Trophoblast cell (in vitro differentiated cells and primary cell): ENCODE results near the gene TPSB2.
"Not testable (repeated sequence)": the region's sequence is repeated elsewhere in the genome, so short reads cannot be mapped to it uniquely, and the experiment has no call there.

ENCODE experiments used
- DNase-seq, 2 donors: peaks; one replicate each; pipeline ENCODE4 v3.0.0-alpha.2; 2016
- H2AFZ ChIP-seq: 2 replicates; pipeline ENCODE4 v1.6.1; 2013; ENCODE audit warnings: low read length, moderate library complexity, mild to moderate bottlenecking; ENCODE audit not compliant: insufficient read depth, poor library complexity
- H2AK5ac ChIP-seq: 2 replicates; pipeline ENCODE4 v1.6.1; 2013; ENCODE audit warnings: mild to moderate bottlenecking, low read length
- H2BK120ac ChIP-seq: 2 replicates; pipeline ENCODE4 v1.6.1; 2013; ENCODE audit warnings: low read length, mild to moderate bottlenecking, moderate library complexity; ENCODE audit not compliant: insufficient read depth, poor library complexity
- H2BK12ac ChIP-seq: 2 replicates; pipeline ENCODE4 v1.6.1; 2013; ENCODE audit warnings: mild to moderate bottlenecking, low read length, moderate library complexity
- H2BK5ac ChIP-seq: 2 replicates; pipeline ENCODE4 v1.6.1; 2013; ENCODE audit warnings: low read length, low read depth, moderate library complexity, mild to moderate bottlenecking; ENCODE audit not compliant: poor library complexity
- H3K14ac ChIP-seq: 2 replicates; pipeline ENCODE4 v1.6.1; 2013; ENCODE audit warnings: mild to moderate bottlenecking, low read length
- H3K18ac ChIP-seq: 2 replicates; pipeline ENCODE4 v1.6.1; 2013; ENCODE audit warnings: mild to moderate bottlenecking, low read length
- H3K23ac ChIP-seq: 2 replicates; pipeline ENCODE4 v1.6.1; 2013; ENCODE audit warnings: low read length
- H3K27ac ChIP-seq: 2 replicates; pipeline ENCODE4 v1.5.1; 2013; ENCODE audit warnings: low read depth, mild to moderate bottlenecking, inconsistent platforms, low read length, moderate library complexity
- H3K27me3 ChIP-seq: 2 replicates; pipeline ENCODE4 v1.6.1; 2013; ENCODE audit warnings: inconsistent platforms, mild to moderate bottlenecking, low read length, moderate library complexity; ENCODE audit not compliant: insufficient read depth
- H3K36me3 ChIP-seq, 2 experiments: 1 replicate in 1 of 2; 2 replicates in 1 of 2; pipeline ENCODE4 v1.6.1; 2013; ENCODE audit warnings: low read length in 2 of 2, mild to moderate bottlenecking in 2 of 2, moderate library complexity in 1 of 2; ENCODE audit not compliant: insufficient read depth in 2 of 2, control insufficient read depth in 1 of 2
- H3K4ac ChIP-seq: 2 replicates; pipeline ENCODE4 v1.6.1; 2013; ENCODE audit warnings: low read depth, mild to moderate bottlenecking, low read length, moderate library complexity
- H3K4me1 ChIP-seq, 2 experiments: 1 replicate in 1 of 2; 2 replicates in 1 of 2; pipeline ENCODE4 v1.6.1; 2013; ENCODE audit warnings: low read length in 2 of 2, mild to moderate bottlenecking in 2 of 2, moderate library complexity in 1 of 2; ENCODE audit not compliant: insufficient read depth in 2 of 2, control insufficient read depth in 1 of 2
- H3K4me2 ChIP-seq: 2 replicates; pipeline ENCODE4 v1.6.1; 2013; ENCODE audit warnings: inconsistent platforms, mild to moderate bottlenecking, low read length, moderate library complexity
- H3K4me3 ChIP-seq: 2 replicates; pipeline ENCODE4 v1.5.1; 2013; ENCODE audit warnings: mild to moderate bottlenecking, low read depth, low read length, inconsistent platforms
- H3K79me1 ChIP-seq: one replicate; pipeline ENCODE4 v1.6.1; 2013; ENCODE audit warnings: low read length
- H3K79me2 ChIP-seq: 2 replicates; pipeline ENCODE4 v1.6.1; 2013; ENCODE audit warnings: low read length, mild to moderate bottlenecking; ENCODE audit not compliant: control insufficient read depth, insufficient read depth, poor library complexity
- H3K9ac ChIP-seq: 2 replicates; pipeline ENCODE4 v1.6.1; 2013; ENCODE audit warnings: mild to moderate bottlenecking, low read length
- H3K9me3 ChIP-seq: 2 replicates; pipeline ENCODE4 v1.6.1; 2013; ENCODE audit warnings: low read depth, mild to moderate bottlenecking, control low read depth, inconsistent platforms, low read length; ENCODE audit not compliant: insufficient read depth
- H4K12ac ChIP-seq: 2 replicates; pipeline ENCODE4 v1.6.1; 2013; ENCODE audit warnings: low read depth, mild to moderate bottlenecking, low read length, moderate library complexity
- H4K8ac ChIP-seq: 2 replicates; pipeline ENCODE4 v1.6.1; 2013; ENCODE audit warnings: low read depth, mild to moderate bottlenecking, low read length, moderate library complexity
- H4K91ac ChIP-seq: one replicate; pipeline ENCODE4 v1.6.1; 2013; ENCODE audit warnings: low read depth, mild to moderate bottlenecking, low read length, moderate library complexity
- WGBS: extraction: QIAGEN DNeasy Blood & Tissue Kit; methylation state at CpG from one replicate; pipeline ENCODE4 v1.1.7; 2013; ENCODE audit warnings: missing lambda C conversion rate; ENCODE audit not compliant: insufficient read length, insufficient coverage; ENCODE audit errors: extremely low coverage; 5-methylcytosine and 5-hydroxymethylcytosine counted together

TPSB2 gene

DNA sequence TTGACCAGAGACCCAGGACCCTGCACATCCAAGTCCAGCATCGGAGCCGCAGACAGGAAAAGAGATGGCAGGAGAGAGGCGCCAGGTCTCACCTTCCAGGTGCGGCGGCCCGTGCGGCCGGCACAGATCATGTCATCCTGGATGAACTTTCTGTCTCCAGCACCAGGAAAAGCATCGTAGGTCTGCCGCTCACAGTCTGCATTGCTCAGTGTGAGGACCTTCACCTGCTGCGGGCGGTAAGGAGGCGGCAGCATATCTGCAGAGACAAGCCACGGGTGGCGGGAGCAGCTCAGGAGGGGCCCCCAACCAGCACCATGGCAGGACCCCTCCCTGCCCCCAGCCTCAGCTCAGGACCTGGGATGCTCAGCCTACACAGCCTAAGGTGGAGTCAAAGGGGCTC lies 43.8 kb upstream of the TPSB2 start:
- Histone ChIP-seq H3K4me3 (no peak overlapping the region), H3K27ac (no peak overlapping the region), H2AFZ (no peak overlapping the region), H3K4me2 (no peak overlapping the region), H3K9me3 (peaks cover 3% of the 10 kb centered on the region), H3K4ac (no peak overlapping the region), H3K14ac (no peak overlapping the region), H3K9ac (no peak overlapping the region), H4K8ac (no peak overlapping the region), H3K36me3 (no peaks in the 10 kb centered on the region), H2BK12ac (no peak overlapping the region), H2BK5ac (no peak overlapping the region), H3K79me2 (no peaks in the 10 kb centered on the region), H2BK120ac (no peak overlapping the region), H3K18ac (no peak overlapping the region), H4K12ac (no peak overlapping the region), H4K91ac (no peak overlapping the region), H2AK5ac (no peak overlapping the region), H3K79me1 (no peaks in the 10 kb centered on the region), H3K27me3 (no peaks in the 10 kb centered on the region), H3K23ac (no peak overlapping the region), H3K4me1 (no peaks in the 10 kb centered on the region)
- DNase-seq: no peak
- no CpG with 5 or more reads among the region's 15 CpGs for WGBS

DNA sequence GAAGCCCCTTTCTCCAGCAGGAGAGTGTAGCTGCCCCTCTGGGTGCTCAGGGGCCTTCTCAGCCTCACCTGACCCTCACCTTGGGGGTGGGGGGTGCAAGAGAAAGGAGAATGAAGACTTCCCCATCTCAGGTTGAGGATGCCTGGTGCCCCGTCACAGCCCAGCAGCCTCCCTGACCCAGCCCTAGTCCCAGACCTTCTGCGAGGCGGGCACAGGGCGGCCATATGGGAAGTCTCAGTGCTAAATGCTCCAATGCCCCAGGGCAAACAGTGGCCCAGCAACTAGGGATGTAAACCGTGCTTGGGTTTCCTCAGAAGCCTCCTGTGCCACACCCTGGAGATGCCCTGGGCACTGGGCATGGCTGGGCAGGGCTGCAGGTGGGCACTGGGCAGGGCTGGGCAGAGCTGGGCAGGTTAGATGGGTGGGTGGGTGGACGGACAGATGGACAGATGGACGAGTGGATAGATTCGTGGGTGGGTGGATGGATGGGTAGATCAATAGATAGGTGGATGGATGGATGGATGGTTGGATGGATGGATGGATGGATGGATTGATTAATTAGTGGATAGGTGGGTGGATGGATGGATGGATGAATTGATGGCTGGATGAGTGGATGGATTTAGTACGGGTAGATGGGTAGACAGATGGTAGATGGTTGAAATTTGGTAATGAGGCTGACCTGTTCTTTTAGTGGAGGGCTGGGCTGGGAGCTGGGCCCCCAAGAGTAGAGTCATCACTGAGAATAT lies 42.6 kb upstream of the TPSB2 start:
- Histone ChIP-seq H4K8ac (no peak overlapping the region), H2AK5ac (no peak overlapping the region), H3K23ac (no peak overlapping the region), H3K79me2 (no peaks in the 10 kb centered on the region), H3K27me3 (no peaks in the 10 kb centered on the region), H2BK120ac (no peak overlapping the region), H3K4me3 (no peak overlapping the region), H3K9me3 (peaks cover 3% of the 10 kb centered on the region), H3K4ac (no peak overlapping the region), H3K9ac (no peak overlapping the region), H3K27ac (no peak overlapping the region), H4K91ac (no peak overlapping the region), H3K18ac (no peak overlapping the region), H2BK12ac (no peak overlapping the region), H3K4me2 (no peak overlapping the region), H3K79me1 (no peaks in the 10 kb centered on the region), H3K4me1 (no peaks in the 10 kb centered on the region), H2BK5ac (no peak overlapping the region), H3K14ac (no peak overlapping the region), H3K36me3 (no peaks in the 10 kb centered on the region), H2AFZ (no peak overlapping the region), H4K12ac (no peak overlapping the region)
- 100% methylated on average over 3 of the region's 9 CpGs for WGBS
- DNase-seq: no peak

DNA sequence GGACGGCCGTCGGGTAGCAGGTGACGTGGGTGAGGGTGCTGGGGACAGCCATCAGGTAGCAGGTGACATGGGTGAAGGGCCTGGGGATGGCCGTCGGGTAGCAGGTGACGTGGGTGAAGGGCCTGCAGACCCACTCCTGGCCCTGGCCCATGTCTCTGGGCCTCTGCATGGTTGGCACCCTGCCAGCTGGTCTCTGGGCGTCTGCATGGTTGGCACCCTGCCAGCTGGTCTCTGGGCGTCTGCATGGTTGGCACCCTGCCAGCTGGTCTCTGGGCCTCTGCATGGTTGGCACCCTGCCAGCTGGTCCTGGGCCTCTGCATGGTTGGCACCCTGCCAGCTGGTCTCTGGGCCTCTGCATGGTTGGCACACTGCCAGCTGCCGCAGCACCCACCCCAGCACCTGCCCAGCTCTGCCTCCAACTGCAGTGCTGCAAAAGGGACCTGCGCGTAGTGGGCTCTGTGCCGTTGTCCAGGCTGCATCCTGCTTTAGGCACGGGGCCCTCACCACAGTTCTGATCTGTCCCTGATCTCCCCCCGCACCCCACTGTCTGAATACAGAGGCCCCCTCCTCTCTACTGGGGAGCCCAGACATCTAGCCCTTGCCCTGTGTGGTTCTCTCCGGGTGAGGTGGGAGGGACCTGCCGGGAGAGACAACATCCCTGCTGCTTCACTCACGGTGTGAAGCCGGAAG lies 41.9 kb upstream of the TPSB2 start:
- H3K27ac ChIP-seq, H4K91ac ChIP-seq, H3K9me3 ChIP-seq, H3K4me2 ChIP-seq, H2AFZ ChIP-seq, H2BK120ac ChIP-seq, H3K27me3 ChIP-seq, H3K36me3 ChIP-seq, H2AK5ac ChIP-seq, H4K8ac ChIP-seq, DNase-seq, H3K79me1 ChIP-seq, H4K12ac ChIP-seq, H3K14ac ChIP-seq, H3K18ac ChIP-seq, H3K4me1 ChIP-seq, H2BK5ac ChIP-seq, H2BK12ac ChIP-seq, H3K9ac ChIP-seq, H3K79me2 ChIP-seq, H3K23ac ChIP-seq, H3K4ac ChIP-seq: not testable (repeated sequence)
- H3K4me3 ChIP-seq: peak overlapping the region; percentile 18
- WGBS: no CpG with 5 or more reads among the region's 19 CpGs

DNA sequence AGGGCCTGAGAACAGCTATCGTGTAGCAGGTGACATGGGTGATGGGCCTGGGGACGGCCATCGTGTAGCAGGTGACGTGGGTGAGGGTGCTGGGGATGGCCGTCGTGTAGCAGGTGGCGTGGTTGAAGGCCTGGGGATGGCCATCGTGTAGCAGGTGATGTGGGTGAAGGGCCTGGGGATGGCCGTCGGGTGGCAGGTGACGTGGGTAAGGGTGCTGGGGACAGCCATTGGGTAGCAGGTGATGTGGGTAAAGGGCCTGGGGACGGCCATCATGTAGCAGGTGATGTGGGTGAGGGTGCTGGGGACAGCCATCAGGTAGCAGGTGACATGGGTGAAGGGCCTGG lies 41.4 kb upstream of the TPSB2 start:
- Histone ChIP-seq H3K4me1 (no peaks in the 10 kb centered on the region), H3K4ac (no peak overlapping the region), H3K23ac (no peak overlapping the region), H3K9ac (no peak overlapping the region), H2BK120ac (no peak overlapping the region), H3K79me1 (no peaks in the 10 kb centered on the region), H3K27me3 (no peaks in the 10 kb centered on the region), H2AFZ (no peak overlapping the region), H3K4me3 (peak overlapping the region; percentile 18), H3K14ac (no peak overlapping the region), H2BK12ac (no peak overlapping the region), H4K12ac (no peak overlapping the region), H2BK5ac (no peak overlapping the region), H3K4me2 (no peak overlapping the region), H2AK5ac (no peak overlapping the region), H3K18ac (no peak overlapping the region), H3K79me2 (no peaks in the 10 kb centered on the region), H3K27ac (no peak overlapping the region), H3K36me3 (no peaks in the 10 kb centered on the region), H4K91ac (no peak overlapping the region), H3K9me3 (peaks cover 3% of the 10 kb centered on the region), H4K8ac (no peak overlapping the region)
- DNase-seq: no peak
- WGBS: no CpG with 5 or more reads among the region's 12 CpGs
